SK-N-SH treated with all-trans-retinoic acid at 6 μM for 48 hours (cell line): ENCODE measurements around the gene SAPCD2.

Experiments used
- ATAC-seq: fragments of 200-7000 bp; cut with Tn5 transposase; 3 replicates; pipeline ENCODE4 v1.9.1; 2020; ENCODE audit warnings: mild to moderate bottlenecking, moderate library complexity
- BACH2 ChIP-seq: fragments of 250-450 bp; sonication (Bioruptor Pico); IDR thresholded peaks from 2 replicates; pipeline ENCODE4 v1.9.0; 2021; ENCODE audit warnings: mild to moderate bottlenecking, borderline replicate concordance
- CSDC2 ChIP-seq: fragments of 250-450 bp; sonication (Bioruptor Pico); IDR thresholded peaks from 2 replicates; pipeline ENCODE4 v1.5.0; 2020; ENCODE audit warnings: mild to moderate bottlenecking, moderate library complexity
- ESRRG ChIP-seq: fragments of 250-450 bp; sonication (Bioruptor Pico); IDR thresholded peaks from 2 replicates; pipeline ENCODE4 v1.6.1; 2021; ENCODE audit warnings: mild to moderate bottlenecking
- GLIS3 ChIP-seq: fragments of 250-450 bp; sonication (Bioruptor Pico); IDR thresholded peaks from 2 replicates; pipeline ENCODE4 v1.5.0; 2020; ENCODE audit warnings: mild to moderate bottlenecking, moderate library complexity
- ISL1 ChIP-seq: fragments of 250-450 bp; sonication (Bioruptor Pico); IDR thresholded peaks from 2 replicates; pipeline ENCODE4 v2.1.2; 2022; ENCODE audit warnings: mild to moderate bottlenecking, moderate library complexity
- OSR1 ChIP-seq: fragments of 250-450 bp; sonication (Bioruptor Pico); IDR thresholded peaks from 2 replicates; pipeline ENCODE4 v1.8.0; 2022; ENCODE audit warnings: moderate library complexity, mild to moderate bottlenecking, inconsistent platforms
- PPARA ChIP-seq: fragments of 250-450 bp; sonication (Bioruptor Pico); IDR thresholded peaks from 2 replicates; pipeline ENCODE4 v1.5.0; 2020; ENCODE audit warnings: mild to moderate bottlenecking, borderline replicate concordance
- RARB ChIP-seq: fragments of 250-450 bp; sonication (Bioruptor Pico); IDR thresholded peaks from 2 replicates; pipeline ENCODE4 v1.8.0; 2021; ENCODE audit warnings: mild to moderate bottlenecking, moderate library complexity
- SNAI2 ChIP-seq: fragments of 250-450 bp; sonication (Bioruptor Pico); IDR thresholded peaks from 2 replicates; pipeline ENCODE4 v1.5.0; 2020; ENCODE audit warnings: mild to moderate bottlenecking, moderate library complexity
- TCF4 ChIP-seq: fragments of 250-450 bp; sonication (Bioruptor Pico); IDR thresholded peaks from 2 replicates; pipeline ENCODE4 v1.8.0; 2021; ENCODE audit warnings: mild to moderate bottlenecking, moderate library complexity, borderline replicate concordance
- TOX ChIP-seq: fragments of 250-450 bp; sonication (Bioruptor Pico); IDR thresholded peaks from 2 replicates; pipeline ENCODE4 v1.8.0; 2021; ENCODE audit warnings: mild to moderate bottlenecking, moderate library complexity, borderline replicate concordance
- ZC3H10 ChIP-seq: fragments of 250-450 bp; sonication (Bioruptor Pico); IDR thresholded peaks from 2 replicates; pipeline ENCODE4 v1.5.1; 2021; ENCODE audit warnings: mild to moderate bottlenecking, moderate library complexity
- ZFP3 ChIP-seq: fragments of 250-450 bp; sonication (Bioruptor Pico); IDR thresholded peaks from 2 replicates; pipeline ENCODE4 v1.5.0; 2020; ENCODE audit warnings: mild to moderate bottlenecking, moderate library complexity
- ZFP30 ChIP-seq: fragments of 450-650 bp; formaldehyde crosslinking; IDR thresholded peaks from 2 replicates; pipeline ENCODE4 v1.5.0; 2022; ENCODE audit warnings: mild to moderate bottlenecking, moderate library complexity
- ZNF565 ChIP-seq: fragments of 450-650 bp; formaldehyde crosslinking; conservative IDR thresholded peaks from 2 replicates; pipeline ENCODE4 v1.5.0; 2020; ENCODE audit warnings: low read depth, mild to moderate bottlenecking, moderate library complexity
- TF ChIP-seq, protein P1 (sequence below): fragments of 250-450 bp; sonication (Bioruptor Pico); IDR thresholded peaks from 2 replicates; pipeline ENCODE4 v1.8.0; 2020; ENCODE audit warnings: mild to moderate bottlenecking, moderate library complexity, borderline replicate concordance
- TF ChIP-seq, protein P2 (sequence below): fragments of 250-450 bp; sonication (Bioruptor Pico); IDR thresholded peaks from 2 replicates; pipeline ENCODE4 v1.5.1; 2021; ENCODE audit warnings: mild to moderate bottlenecking, moderate library complexity
- TF ChIP-seq, protein P3 (sequence below): fragments of 250-450 bp; sonication (Bioruptor Pico); IDR thresholded peaks from 2 replicates; pipeline ENCODE4 v1.5.1; 2020; ENCODE audit warnings: low read depth, mild to moderate bottlenecking, moderate library complexity
- TF ChIP-seq, protein P4 (sequence below): fragments of 250-450 bp; sonication (Bioruptor Pico); IDR thresholded peaks from 2 replicates; pipeline ENCODE4 v1.5.0; 2020; ENCODE audit warnings: mild to moderate bottlenecking, moderate library complexity
- TF ChIP-seq, protein P5 (sequence below): fragments of 250-450 bp; sonication (Bioruptor Pico); IDR thresholded peaks from 2 replicates; pipeline ENCODE4 v1.8.0; 2021; ENCODE audit warnings: low read depth, mild to moderate bottlenecking, moderate library complexity, borderline replicate concordance

SAPCD2 gene

DNA sequence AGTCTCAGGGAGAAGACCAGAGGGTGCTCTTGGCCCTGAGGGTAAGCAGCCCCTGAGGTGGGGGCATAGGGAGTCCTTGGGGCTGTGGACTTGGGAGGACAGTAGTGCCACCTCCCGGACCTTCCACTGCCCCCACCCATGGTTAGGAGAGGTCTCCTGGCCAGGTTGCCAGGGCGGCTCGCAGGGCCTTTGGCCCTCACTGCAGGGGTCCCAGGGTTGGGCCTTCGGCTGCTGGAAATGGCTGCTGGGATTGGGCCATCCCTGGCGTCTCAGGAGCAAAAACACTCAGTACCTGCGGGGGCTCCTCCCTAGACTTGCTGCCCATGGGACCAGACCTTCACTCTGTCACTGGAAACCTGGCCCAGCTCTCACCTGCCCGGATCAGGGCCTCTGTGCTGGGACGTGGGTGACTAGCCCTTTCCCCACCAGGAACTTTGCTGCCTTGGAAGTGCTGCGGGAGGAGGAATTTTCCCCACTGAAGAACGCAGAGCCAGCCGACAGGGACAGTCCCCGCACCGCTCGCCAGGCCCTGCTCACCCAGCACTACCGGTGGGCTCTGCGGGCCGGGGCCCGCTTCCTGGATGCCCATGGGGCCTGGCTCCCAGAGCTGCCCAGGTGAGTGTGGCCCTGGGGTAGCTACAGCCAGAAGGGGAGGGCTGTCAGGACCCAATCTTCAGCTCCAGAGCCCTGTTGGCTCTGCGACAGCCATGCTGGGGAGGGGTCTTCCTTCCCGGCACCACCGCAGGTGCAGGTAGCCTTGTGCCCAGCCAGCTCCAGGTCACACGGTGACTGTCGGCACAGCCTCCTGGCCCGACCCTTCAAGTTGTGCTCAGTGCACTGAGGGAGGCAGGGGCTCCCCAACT is 10.1 kb upstream of the SAPCD2 start (continued):
- TF ChIP-seq, protein P1, sequence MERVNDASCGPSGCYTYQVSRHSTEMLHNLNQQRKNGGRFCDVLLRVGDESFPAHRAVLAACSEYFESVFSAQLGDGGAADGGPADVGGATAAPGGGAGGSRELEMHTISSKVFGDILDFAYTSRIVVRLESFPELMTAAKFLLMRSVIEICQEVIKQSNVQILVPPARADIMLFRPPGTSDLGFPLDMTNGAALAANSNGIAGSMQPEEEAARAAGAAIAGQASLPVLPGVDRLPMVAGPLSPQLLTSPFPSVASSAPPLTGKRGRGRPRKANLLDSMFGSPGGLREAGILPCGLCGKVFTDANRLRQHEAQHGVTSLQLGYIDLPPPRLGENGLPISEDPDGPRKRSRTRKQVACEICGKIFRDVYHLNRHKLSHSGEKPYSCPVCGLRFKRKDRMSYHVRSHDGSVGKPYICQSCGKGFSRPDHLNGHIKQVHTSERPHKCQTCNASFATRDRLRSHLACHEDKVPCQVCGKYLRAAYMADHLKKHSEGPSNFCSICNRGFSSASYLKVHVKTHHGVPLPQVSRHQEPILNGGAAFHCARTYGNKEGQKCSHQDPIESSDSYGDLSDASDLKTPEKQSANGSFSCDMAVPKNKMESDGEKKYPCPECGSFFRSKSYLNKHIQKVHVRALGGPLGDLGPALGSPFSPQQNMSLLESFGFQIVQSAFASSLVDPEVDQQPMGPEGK (CRISPR knock-in tag) = no peak
- TF ChIP-seq ISL1 (CRISPR knock-in tag) (no peak), ZFP3 (CRISPR knock-in tag) (no peak), RARB (no peak), ZC3H10 (CRISPR knock-in tag) (no peak), ESRRG (CRISPR knock-in tag) (no peak)
- TF ChIP-seq, protein P2, sequence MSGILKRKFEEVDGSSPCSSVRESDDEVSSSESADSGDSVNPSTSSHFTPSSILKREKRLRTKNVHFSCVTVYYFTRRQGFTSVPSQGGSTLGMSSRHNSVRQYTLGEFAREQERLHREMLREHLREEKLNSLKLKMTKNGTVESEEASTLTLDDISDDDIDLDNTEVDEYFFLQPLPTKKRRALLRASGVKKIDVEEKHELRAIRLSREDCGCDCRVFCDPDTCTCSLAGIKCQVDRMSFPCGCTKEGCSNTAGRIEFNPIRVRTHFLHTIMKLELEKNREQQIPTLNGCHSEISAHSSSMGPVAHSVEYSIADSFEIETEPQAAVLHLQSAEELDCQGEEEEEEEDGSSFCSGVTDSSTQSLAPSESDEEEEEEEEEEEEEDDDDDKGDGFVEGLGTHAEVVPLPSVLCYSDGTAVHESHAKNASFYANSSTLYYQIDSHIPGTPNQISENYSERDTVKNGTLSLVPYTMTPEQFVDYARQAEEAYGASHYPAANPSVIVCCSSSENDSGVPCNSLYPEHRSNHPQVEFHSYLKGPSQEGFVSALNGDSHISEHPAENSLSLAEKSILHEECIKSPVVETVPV (CRISPR knock-in tag) = no peak

DNA sequence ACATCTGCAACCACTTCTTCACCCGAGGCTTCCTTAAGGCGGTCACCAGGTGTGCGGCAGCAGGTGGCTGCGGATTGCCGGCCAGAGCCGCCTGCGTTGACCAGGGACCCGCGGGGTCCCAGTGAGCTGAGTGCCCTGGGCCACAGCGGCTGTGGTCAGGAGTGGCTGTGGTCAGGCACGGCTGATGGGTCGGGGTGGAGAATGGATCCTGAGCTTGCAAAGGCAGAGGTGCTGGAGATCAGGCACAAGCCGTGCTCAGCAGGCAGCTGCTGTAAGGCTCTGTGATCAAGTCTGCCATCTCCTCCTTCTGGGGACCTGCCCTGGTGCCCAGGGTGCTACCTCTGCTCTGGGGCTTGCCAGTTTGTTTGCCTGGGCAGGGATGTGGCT is 9.0 kb upstream of the SAPCD2 start:
- no peak for TF ChIP-seq CSDC2
- TF ChIP-seq ZFP3 (CRISPR knock-in tag) = no peak
- no peak for TF ChIP-seq ZFP30
- TF ChIP-seq OSR1 (CRISPR knock-in tag) = no peak
- TF ChIP-seq TCF4 = no peak
- no peak for TF ChIP-seq PPARA (CRISPR knock-in tag)
- no peak for TF ChIP-seq ZC3H10 (CRISPR knock-in tag)
- no peak for TF ChIP-seq GLIS3 (CRISPR knock-in tag)
- ATAC-seq = no peak

DNA sequence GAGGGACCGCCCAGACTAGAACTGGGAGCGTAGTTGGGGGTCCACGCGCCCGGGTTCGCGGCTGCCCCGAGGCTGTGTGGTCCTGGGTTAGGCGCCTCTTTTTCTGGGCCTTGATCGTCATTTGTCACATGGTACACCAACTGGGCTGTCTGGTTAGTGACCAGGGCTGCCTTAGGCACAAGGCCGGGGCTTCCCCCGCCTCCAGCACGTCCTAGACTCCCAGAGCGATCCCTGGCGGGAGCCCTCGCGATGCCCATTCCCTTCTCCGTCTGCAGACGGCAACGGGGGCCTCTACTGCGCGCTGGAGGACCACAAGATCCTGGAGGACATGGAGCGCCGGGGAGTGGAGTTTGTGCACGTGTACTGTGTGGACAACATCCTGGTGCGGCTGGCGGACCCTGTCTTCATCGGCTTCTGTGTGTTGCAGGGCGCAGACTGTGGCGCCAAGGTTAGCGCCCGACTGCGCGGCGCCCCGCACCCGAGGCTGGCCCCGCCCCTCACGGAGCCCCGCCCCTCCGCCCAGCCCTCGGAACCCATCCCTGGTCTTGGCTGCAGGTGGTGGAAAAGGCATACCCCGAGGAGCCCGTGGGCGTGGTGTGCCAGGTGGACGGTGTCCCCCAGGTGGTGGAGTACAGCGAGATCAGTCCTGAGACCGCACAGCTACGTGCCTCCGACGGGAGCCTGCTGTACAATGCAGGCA is 8.5 kb upstream of the SAPCD2 start:
- no peak for ATAC-seq
- no peak for TF ChIP-seq PPARA (CRISPR knock-in tag)
- no peak for TF ChIP-seq TOX (CRISPR knock-in tag)
- no peak for TF ChIP-seq ZFP3 (CRISPR knock-in tag)
- TF ChIP-seq, protein P1 (CRISPR knock-in tag) = no peak
- TF ChIP-seq, protein P3, sequence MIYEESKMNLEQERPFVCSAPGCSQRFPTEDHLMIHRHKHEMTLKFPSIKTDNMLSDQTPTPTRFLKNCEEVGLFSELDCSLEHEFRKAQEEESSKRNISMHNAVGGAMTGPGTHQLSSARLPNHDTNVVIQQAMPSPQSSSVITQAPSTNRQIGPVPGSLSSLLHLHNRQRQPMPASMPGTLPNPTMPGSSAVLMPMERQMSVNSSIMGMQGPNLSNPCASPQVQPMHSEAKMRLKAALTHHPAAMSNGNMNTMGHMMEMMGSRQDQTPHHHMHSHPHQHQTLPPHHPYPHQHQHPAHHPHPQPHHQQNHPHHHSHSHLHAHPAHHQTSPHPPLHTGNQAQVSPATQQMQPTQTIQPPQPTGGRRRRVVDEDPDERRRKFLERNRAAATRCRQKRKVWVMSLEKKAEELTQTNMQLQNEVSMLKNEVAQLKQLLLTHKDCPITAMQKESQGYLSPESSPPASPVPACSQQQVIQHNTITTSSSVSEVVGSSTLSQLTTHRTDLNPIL (CRISPR knock-in tag) = no peak
- TF ChIP-seq, protein P2 (CRISPR knock-in tag) = no peak
- no peak for TF ChIP-seq TCF4
- no peak for TF ChIP-seq GLIS3 (CRISPR knock-in tag)
- no peak for TF ChIP-seq BACH2 (CRISPR knock-in tag)
- no peak for TF ChIP-seq OSR1 (CRISPR knock-in tag)
- no peak for TF ChIP-seq SNAI2 (CRISPR knock-in tag)
- TF ChIP-seq, protein P4, sequence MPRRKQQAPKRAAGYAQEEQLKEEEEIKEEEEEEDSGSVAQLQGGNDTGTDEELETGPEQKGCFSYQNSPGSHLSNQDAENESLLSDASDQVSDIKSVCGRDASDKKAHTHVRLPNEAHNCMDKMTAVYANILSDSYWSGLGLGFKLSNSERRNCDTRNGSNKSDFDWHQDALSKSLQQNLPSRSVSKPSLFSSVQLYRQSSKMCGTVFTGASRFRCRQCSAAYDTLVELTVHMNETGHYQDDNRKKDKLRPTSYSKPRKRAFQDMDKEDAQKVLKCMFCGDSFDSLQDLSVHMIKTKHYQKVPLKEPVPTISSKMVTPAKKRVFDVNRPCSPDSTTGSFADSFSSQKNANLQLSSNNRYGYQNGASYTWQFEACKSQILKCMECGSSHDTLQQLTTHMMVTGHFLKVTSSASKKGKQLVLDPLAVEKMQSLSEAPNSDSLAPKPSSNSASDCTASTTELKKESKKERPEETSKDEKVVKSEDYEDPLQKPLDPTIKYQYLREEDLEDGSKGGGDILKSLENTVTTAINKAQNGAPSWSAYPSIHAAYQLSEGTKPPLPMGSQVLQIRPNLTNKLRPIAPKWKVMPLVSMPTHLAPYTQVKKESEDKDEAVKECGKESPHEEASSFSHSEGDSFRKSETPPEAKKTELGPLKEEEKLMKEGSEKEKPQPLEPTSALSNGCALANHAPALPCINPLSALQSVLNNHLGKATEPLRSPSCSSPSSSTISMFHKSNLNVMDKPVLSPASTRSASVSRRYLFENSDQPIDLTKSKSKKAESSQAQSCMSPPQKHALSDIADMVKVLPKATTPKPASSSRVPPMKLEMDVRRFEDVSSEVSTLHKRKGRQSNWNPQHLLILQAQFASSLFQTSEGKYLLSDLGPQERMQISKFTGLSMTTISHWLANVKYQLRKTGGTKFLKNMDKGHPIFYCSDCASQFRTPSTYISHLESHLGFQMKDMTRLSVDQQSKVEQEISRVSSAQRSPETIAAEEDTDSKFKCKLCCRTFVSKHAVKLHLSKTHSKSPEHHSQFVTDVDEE (CRISPR knock-in tag) = no peak
- no peak for TF ChIP-seq RARB
- no peak for TF ChIP-seq ZNF565 (CRISPR knock-in tag)
- TF ChIP-seq, protein P5, sequence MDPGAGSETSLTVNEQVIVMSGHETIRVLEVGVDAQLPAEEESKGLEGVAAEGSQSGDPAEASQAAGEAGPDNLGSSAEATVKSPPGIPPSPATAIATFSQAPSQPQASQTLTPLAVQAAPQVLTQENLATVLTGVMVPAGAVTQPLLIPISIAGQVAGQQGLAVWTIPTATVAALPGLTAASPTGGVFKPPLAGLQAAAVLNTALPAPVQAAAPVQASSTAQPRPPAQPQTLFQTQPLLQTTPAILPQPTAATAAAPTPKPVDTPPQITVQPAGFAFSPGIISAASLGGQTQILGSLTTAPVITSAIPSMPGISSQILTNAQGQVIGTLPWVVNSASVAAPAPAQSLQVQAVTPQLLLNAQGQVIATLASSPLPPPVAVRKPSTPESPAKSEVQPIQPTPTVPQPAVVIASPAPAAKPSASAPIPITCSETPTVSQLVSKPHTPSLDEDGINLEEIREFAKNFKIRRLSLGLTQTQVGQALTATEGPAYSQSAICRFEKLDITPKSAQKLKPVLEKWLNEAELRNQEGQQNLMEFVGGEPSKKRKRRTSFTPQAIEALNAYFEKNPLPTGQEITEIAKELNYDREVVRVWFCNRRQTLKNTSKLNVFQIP (CRISPR knock-in tag) = no peak
